ENCODE results near the gene CIDEB. TPM values are rescaled to one million over a fixed set of nuclear protein-coding genes. Genes with fewer than 3 reads are reported as not detected.

Gene CIDEB
- total RNA-seq, 1 experiment from 2014 or later, result not detected

DNA sequence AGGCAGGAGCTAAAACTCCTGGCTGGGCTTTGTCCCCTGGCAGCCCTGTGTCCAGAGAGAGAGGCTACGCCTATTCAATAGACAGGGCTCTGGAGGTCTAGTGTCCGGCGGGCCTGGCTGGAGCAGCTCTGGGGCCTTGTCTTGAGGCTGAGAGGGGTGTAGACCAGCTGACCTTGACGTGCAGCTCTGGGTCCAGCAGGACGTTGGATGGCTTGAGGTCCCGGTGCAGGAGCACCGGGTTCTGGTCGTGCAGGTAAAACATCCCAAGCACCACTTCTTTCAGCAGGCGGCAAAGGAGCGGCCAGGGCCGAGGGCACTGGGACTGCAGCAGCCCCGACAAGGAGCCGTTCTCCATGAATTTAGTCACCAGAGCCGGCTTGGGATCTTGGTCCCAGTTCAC is 31.1 kb upstream of the CIDEB start:
- Histone ChIP-seq H4K5ac (ENCODE audit: insufficient read length, low read depth, low read length) (no peak overlapping the region), H3K79me2 (ENCODE audit: insufficient read depth, low read length) (no peaks in the 10 kb centered on the region), H3K4ac (ENCODE audit: low read depth, low read length) (no peak overlapping the region), H3K56ac (ENCODE audit: insufficient read length, low read depth, low read length) (no peak overlapping the region), H3K14ac (ENCODE audit: insufficient read depth, low read length) (no peak overlapping the region), H3K79me1 (ENCODE audit: insufficient read depth, low read depth, low read length, poor library complexity, severe bottlenecking) (no peaks in the 10 kb centered on the region), H3K23me2 (ENCODE audit: insufficient read length, low read depth, low read length, poor library complexity, severe bottlenecking) (peaks cover 19% of the 10 kb centered on the region), H3K9me3 (ENCODE audit: control insufficient read depth, low read depth, low read length) (no peaks in the 10 kb centered on the region), H4K20me1 (ENCODE audit: control insufficient read depth, insufficient read depth, insufficient read length) (no peaks in the 10 kb centered on the region), H3K4me2 (ENCODE audit: insufficient read depth, insufficient read length, low read length) (peak overlapping the region; percentile 74), H4K8ac (replicated peaks; ENCODE audit: insufficient read length, low read depth, low read length) (no peak overlapping the region), H3K27me3 (ENCODE audit: insufficient read depth, low read length) (peaks cover 59% of the 10 kb centered on the region), H2BK12ac (ENCODE audit: insufficient read length, low read depth, low read length) (no peak overlapping the region), H3T11ph (ENCODE audit: low read length) (no peak overlapping the region), H3K9ac (ENCODE audit: extremely low read depth, insufficient read length, low read length) (no peak overlapping the region), H2AK5ac (ENCODE audit: insufficient read length, low read length) (no peak overlapping the region), H3K27ac (ENCODE audit: insufficient read length, low read depth, low read length) (no peak overlapping the region), H2BK5ac (ENCODE audit: insufficient read length, low read length) (no peak overlapping the region), H2BK20ac (ENCODE audit: low read depth, low read length, poor library complexity, severe bottlenecking) (no peak overlapping the region), H2AFZ (ENCODE audit: low read length) (no peak overlapping the region), H2BK120ac (ENCODE audit: low read depth, low read length, poor library complexity, severe bottlenecking) (no peak overlapping the region), H4K91ac (ENCODE audit: insufficient read length, low read depth, low read length) (no peak overlapping the region), H3K4me1 (ENCODE audit: insufficient read depth, low read length) (no peaks in the 10 kb centered on the region; the same call in 1 of the 2 replicates), H2BK15ac (ENCODE audit: low read depth, low read length) (no peak overlapping the region), H3K23ac (ENCODE audit: insufficient read length, low read depth, low read length) (no peak overlapping the region), H3K18ac (ENCODE audit: insufficient read length, low read depth, low read length) (no peak overlapping the region)
- H3K36me3 Mint-ChIP-seq (ENCODE audit: insufficient read depth in 1 of 3, low read depth in 3 of 3), result no peaks in the 10 kb centered on the region; a peak in 1 of 7 replicates
- DNase-seq, result no peak
- TF ChIP-seq, protein P1, sequence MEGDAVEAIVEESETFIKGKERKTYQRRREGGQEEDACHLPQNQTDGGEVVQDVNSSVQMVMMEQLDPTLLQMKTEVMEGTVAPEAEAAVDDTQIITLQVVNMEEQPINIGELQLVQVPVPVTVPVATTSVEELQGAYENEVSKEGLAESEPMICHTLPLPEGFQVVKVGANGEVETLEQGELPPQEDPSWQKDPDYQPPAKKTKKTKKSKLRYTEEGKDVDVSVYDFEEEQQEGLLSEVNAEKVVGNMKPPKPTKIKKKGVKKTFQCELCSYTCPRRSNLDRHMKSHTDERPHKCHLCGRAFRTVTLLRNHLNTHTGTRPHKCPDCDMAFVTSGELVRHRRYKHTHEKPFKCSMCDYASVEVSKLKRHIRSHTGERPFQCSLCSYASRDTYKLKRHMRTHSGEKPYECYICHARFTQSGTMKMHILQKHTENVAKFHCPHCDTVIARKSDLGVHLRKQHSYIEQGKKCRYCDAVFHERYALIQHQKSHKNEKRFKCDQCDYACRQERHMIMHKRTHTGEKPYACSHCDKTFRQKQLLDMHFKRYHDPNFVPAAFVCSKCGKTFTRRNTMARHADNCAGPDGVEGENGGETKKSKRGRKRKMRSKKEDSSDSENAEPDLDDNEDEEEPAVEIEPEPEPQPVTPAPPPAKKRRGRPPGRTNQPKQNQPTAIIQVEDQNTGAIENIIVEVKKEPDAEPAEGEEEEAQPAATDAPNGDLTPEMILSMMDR (conservative IDR thresholded peaks at IDR 0.05), result no peak
- H3K4me1 Mint-ChIP-seq, result peaks cover 21 to 25% of the 10 kb centered on the region in 2 experiments
- no peak overlapping the region for H3K27ac Mint-ChIP-seq
- H3K4me3 Mint-ChIP-seq, result peak overlapping the region; percentile 71 to 87; a peak in 4 of 5 replicates
- peaks cover 98% of the 10 kb centered on the region for H3K27me3 Mint-ChIP-seq (ENCODE audit: low read depth)
- no CpG with 5 or more reads among the region's 14 CpGs for WGBS (ENCODE audit: extremely low coverage, insufficient read length, low lambda C conversion rate)
- peaks cover 0 to 2% of the 10 kb centered on the region in 2 experiments; a peak in 1 of 5 replicates for H3K9me3 Mint-ChIP-seq
